IMR-90 (cell line): ENCODE measurements around the gene TMEM54. TPM values are rescaled to one million over a fixed set of nuclear protein-coding genes. Genes with fewer than 3 reads are reported as not detected.

Source experiments
- ATAC-seq: fragments of 200-7000 bp; cut with Tn5 transposase; 2 replicates; pipeline ENCODE4 v1.9.1; 2020; ENCODE audit warnings: low read depth, mild to moderate bottlenecking, moderate library complexity
- BruUV-seq: library from RNA; stranded (reverse); fragments of 400-500 nt; replicated peaks from 2 replicates; lab custom pipeline; 2021; lab: Mats Ljungman, UMichigan
- CTCF ChIA-PET: fragments of 300-600 bp; formaldehyde crosslinking; extraction: SDS; loops from one replicate; lab custom pipeline; 2021; ENCODE audit warnings: antibody characterized with exemption; lab: Yijun Ruan, JAX
- POLR2A ChIA-PET: fragments of 300-600 bp; sonication (Branson Sonifier 250); formaldehyde crosslinking; loops from one replicate; lab custom pipeline; 2022; ENCODE audit warnings: antibody characterized with exemption; ENCODE audit not compliant: unreplicated experiment; lab: Charles Lee
- DNase-seq: peaks from one replicate; pipeline ENCODE4 v3.0.0; 2013
- H2AFZ ChIP-seq: replicated peaks from 2 replicates; pipeline ENCODE3; 2013; ENCODE audit warnings: low read length, mild to moderate bottlenecking; ENCODE audit not compliant: poor library complexity
- H2AK5ac ChIP-seq: 2 replicates; pipeline ENCODE4 v1.6.1; 2013; ENCODE audit warnings: low read depth, low read length, inconsistent platforms
- H2AK9ac ChIP-seq: replicated peaks from 2 replicates; pipeline ENCODE3; 2013; ENCODE audit warnings: mild to moderate bottlenecking, low read depth, low read length, moderate library complexity; ENCODE audit not compliant: poor library complexity
- H2BK120ac ChIP-seq: 2 replicates; pipeline ENCODE4 v1.6.1; 2013; ENCODE audit warnings: low read depth, low read length, inconsistent platforms
- H2BK15ac ChIP-seq: 3 replicates; pipeline ENCODE4 v1.6.1; 2013; ENCODE audit warnings: low read depth, low read length, inconsistent platforms
- H2BK20ac ChIP-seq: 2 replicates; pipeline ENCODE4 v1.6.1; 2013; ENCODE audit warnings: low read depth, mild to moderate bottlenecking, inconsistent platforms, low read length, moderate library complexity
- H2BK5ac ChIP-seq: 2 replicates; pipeline ENCODE4 v1.6.1; 2013; ENCODE audit warnings: mild to moderate bottlenecking, low read depth, low read length, inconsistent platforms; ENCODE audit not compliant: poor library complexity, severe bottlenecking
- H3K14ac ChIP-seq: replicated peaks from 2 replicates; pipeline ENCODE4 v1.6.1; 2013; ENCODE audit warnings: low read depth, low read length, inconsistent platforms
- H3K18ac ChIP-seq: 2 replicates; pipeline ENCODE4 v1.6.1; 2013; ENCODE audit warnings: low read depth, low read length, control low read depth
- H3K23ac ChIP-seq: 2 replicates; pipeline ENCODE4 v1.6.1; 2013; ENCODE audit warnings: low read depth, low read length, inconsistent platforms
- H3K27ac ChIP-seq: 2 replicates; pipeline ENCODE4 v1.5.1; 2013; ENCODE audit warnings: mild to moderate bottlenecking, control low read depth, low read length; ENCODE audit not compliant: insufficient read depth
- H3K27me3 ChIP-seq: 2 replicates; pipeline ENCODE4 v1.6.1; 2013; ENCODE audit warnings: low read length; ENCODE audit not compliant: control insufficient read depth, insufficient read depth
- H3K36me3 ChIP-seq: 2 replicates; pipeline ENCODE4 v1.6.1; 2013; ENCODE audit warnings: low read length, mixed read lengths; ENCODE audit not compliant: control insufficient read depth, insufficient read depth
- H3K4ac ChIP-seq: 2 replicates; pipeline ENCODE4 v1.6.1; 2013; ENCODE audit warnings: low read depth, low read length, inconsistent platforms
- H3K4me1 ChIP-seq: 2 replicates; pipeline ENCODE4 v1.6.1; 2013; ENCODE audit warnings: low read length, mixed read lengths; ENCODE audit not compliant: control insufficient read depth, insufficient read depth
- H3K4me2 ChIP-seq: 2 replicates; pipeline ENCODE4 v1.6.1; 2013; ENCODE audit warnings: low read depth, mild to moderate bottlenecking, control low read depth, low read length, moderate library complexity
- H3K4me3 ChIP-seq: 2 replicates; pipeline ENCODE4 v1.5.1; 2013; ENCODE audit warnings: low read depth, mild to moderate bottlenecking, control low read depth, low read length, moderate library complexity; ENCODE audit not compliant: insufficient read depth
- H3K56ac ChIP-seq: 2 replicates; pipeline ENCODE4 v1.6.1; 2013; ENCODE audit warnings: low read length, inconsistent platforms; ENCODE audit not compliant: insufficient read depth; ENCODE audit errors: extremely low read depth
- H3K79me1 ChIP-seq, 2 experiments: 2 replicates each; pipeline ENCODE4 v1.6.1; 2013; ENCODE audit warnings: low read length in 2 of 2, inconsistent platforms in 1 of 2, low read depth in 1 of 2
- H3K9ac ChIP-seq: 2 replicates; pipeline ENCODE4 v1.6.1; 2013; ENCODE audit warnings: low read depth, low read length, control low read depth
- H3K9me1 ChIP-seq: 2 replicates; pipeline ENCODE4 v1.6.1; 2013; ENCODE audit warnings: low read length, inconsistent platforms; ENCODE audit not compliant: insufficient read depth
- H3K9me3 ChIP-seq: 2 replicates; pipeline ENCODE4 v1.6.1; 2013; ENCODE audit warnings: low read length; ENCODE audit not compliant: control insufficient read depth, insufficient read depth
- H4K20me1 ChIP-seq: 2 replicates; pipeline ENCODE4 v1.6.1; 2013; ENCODE audit warnings: low read length, inconsistent platforms; ENCODE audit not compliant: insufficient read depth
- H4K5ac ChIP-seq: 2 replicates; pipeline ENCODE4 v1.6.1; 2013; ENCODE audit warnings: mild to moderate bottlenecking, low read depth, low read length, control low read depth
- H4K8ac ChIP-seq, 2 experiments: 2 replicates each; pipeline ENCODE4 v1.6.1; 2013; ENCODE audit warnings: low read depth in 2 of 2, low read length in 2 of 2, control low read depth in 1 of 2, inconsistent platforms in 1 of 2
- H4K91ac ChIP-seq: 2 replicates; pipeline ENCODE4 v1.6.1; 2013; ENCODE audit warnings: low read depth, low read length, inconsistent platforms; ENCODE audit not compliant: insufficient read depth
- BHLHE40 ChIP-seq: fragments of 150-350 bp; IDR thresholded peaks from 2 replicates; pipeline ENCODE4 v1.6.1; 2016; ENCODE audit warnings: mild to moderate bottlenecking, low read depth, low read length
- CEBPB ChIP-seq: IDR thresholded peaks from 2 replicates; pipeline ENCODE4 v1.6.1; 2012; ENCODE audit warnings: low read depth, low read length, improper control_type of control experiment
- CHD1 ChIP-seq: IDR thresholded peaks from 2 replicates; pipeline ENCODE4 v1.6.1; 2012; ENCODE audit warnings: low read depth, low read length, improper control_type of control experiment
- FOS ChIP-seq: fragments of 150-350 bp; IDR thresholded peaks from 2 replicates; pipeline ENCODE4 v1.6.1; 2016; ENCODE audit warnings: low read depth, low read length
- MAFK ChIP-seq: IDR thresholded peaks from 2 replicates; pipeline ENCODE4 v1.6.1; 2012; ENCODE audit warnings: low read depth, low read length, improper control_type of control experiment
- MAZ ChIP-seq: IDR thresholded peaks from 2 replicates; pipeline ENCODE4 v1.6.1; 2012; ENCODE audit warnings: low read depth, mild to moderate bottlenecking, low read length, improper control_type of control experiment, moderate library complexity, borderline replicate concordance
- MXI1 ChIP-seq: IDR thresholded peaks from 2 replicates; pipeline ENCODE4 v1.6.1; 2012; ENCODE audit warnings: low read depth, mild to moderate bottlenecking, low read length, moderate library complexity, borderline replicate concordance
- NFE2L2 ChIP-seq: fragments of 150-350 bp; IDR thresholded peaks from 2 replicates; pipeline ENCODE4 v1.6.1; 2016; ENCODE audit warnings: low read depth, mild to moderate bottlenecking, low read length
- POLR2A ChIP-seq: IDR thresholded peaks from 2 replicates; pipeline ENCODE4 v1.6.1; 2012; ENCODE audit warnings: mild to moderate bottlenecking, low read depth, low read length
- RAD21 ChIP-seq: IDR thresholded peaks from 2 replicates; pipeline ENCODE4 v1.6.1; 2012; ENCODE audit warnings: low read length, improper control_type of control experiment
- RCOR1 ChIP-seq: IDR thresholded peaks from 2 replicates; pipeline ENCODE4 v1.6.1; 2012; ENCODE audit warnings: mild to moderate bottlenecking, low read length, improper control_type of control experiment; ENCODE audit not compliant: insufficient replicate concordance
- RFX5 ChIP-seq: IDR thresholded peaks from 2 replicates; pipeline ENCODE4 v1.8.0; 2012; ENCODE audit warnings: low read depth, mild to moderate bottlenecking, low read length, moderate library complexity
- WGBS, 2 experiments: methylation state at CpG; one replicate each; pipeline versions ENCODE4 v1.1.5 to v1.1.7; 2013; ENCODE audit warnings: missing lambda C conversion rate in 2 of 2; ENCODE audit not compliant: insufficient read length in 1 of 2; ENCODE audit errors: extremely low coverage in 2 of 2; 5-methylcytosine and 5-hydroxymethylcytosine counted together
- dilution Hi-C: fragments of 300-500 bp; cut with HindIII; formaldehyde crosslinking; loops from one replicate; pipeline ENCODE4 v1.14.3; 2018; ENCODE audit warnings: low sequenced_read_pairs; ENCODE audit not compliant: unreplicated experiment
- in situ Hi-C: fragments of 300-500 bp; cut with MboI; formaldehyde crosslinking; loops from 3 replicates; pipeline ENCODE4 v1.14.3; 2019; ENCODE audit warnings: low sequenced_read_pairs, inconsistent platforms, mixed read lengths
- intact Hi-C: fragments of 100-400 bp; cut with micrococcal nuclease; formaldehyde crosslinking; loops from 2 replicates; pipeline ENCODE4 v1.10.0; 2022
- polyA plus RNA-seq, 3 experiments: library from polyadenylated mRNA; depleted of rRNA; stranded (reverse); fragments of >200 nt; gene quantifications; 2 replicates each; pipeline ENCODE4 v1.2.3, GENCODE V29; 2012; ENCODE audit warnings: low replicate concordance in 1 of 3
- total RNA-seq: library from RNA; depleted of rRNA; stranded (reverse); fragments of >200 nt; gene quantifications from 2 replicates; pipeline ENCODE4 v1.2.3, GENCODE V29; 2012
- TF ChIP-seq, protein P1 (sequence below): conservative IDR thresholded peaks from 2 replicates; pipeline ENCODE4 v1.5.1; 2012; ENCODE audit warnings: mild to moderate bottlenecking, low read depth, low read length, improper control_type of control experiment
- TF ChIP-seq, protein P2 (sequence below): fragments of 150-350 bp; IDR thresholded peaks from 2 replicates; pipeline ENCODE4 v1.6.1; 2016; ENCODE audit warnings: low read depth, mild to moderate bottlenecking, low read length, moderate library complexity, borderline replicate concordance
- TF ChIP-seq, protein P3 (sequence below): fragments of 150-350 bp; IDR thresholded peaks from 2 replicates; pipeline ENCODE4 v1.6.1; 2017; ENCODE audit warnings: mild to moderate bottlenecking, antibody characterized with exemption, low read length, low read depth

Gene TMEM54
- total and polyA plus RNA-seq, 2 of the 4 experiments (the other 2 are of a cell fraction) = 25.5 to 75.2 TPM

DNA sequence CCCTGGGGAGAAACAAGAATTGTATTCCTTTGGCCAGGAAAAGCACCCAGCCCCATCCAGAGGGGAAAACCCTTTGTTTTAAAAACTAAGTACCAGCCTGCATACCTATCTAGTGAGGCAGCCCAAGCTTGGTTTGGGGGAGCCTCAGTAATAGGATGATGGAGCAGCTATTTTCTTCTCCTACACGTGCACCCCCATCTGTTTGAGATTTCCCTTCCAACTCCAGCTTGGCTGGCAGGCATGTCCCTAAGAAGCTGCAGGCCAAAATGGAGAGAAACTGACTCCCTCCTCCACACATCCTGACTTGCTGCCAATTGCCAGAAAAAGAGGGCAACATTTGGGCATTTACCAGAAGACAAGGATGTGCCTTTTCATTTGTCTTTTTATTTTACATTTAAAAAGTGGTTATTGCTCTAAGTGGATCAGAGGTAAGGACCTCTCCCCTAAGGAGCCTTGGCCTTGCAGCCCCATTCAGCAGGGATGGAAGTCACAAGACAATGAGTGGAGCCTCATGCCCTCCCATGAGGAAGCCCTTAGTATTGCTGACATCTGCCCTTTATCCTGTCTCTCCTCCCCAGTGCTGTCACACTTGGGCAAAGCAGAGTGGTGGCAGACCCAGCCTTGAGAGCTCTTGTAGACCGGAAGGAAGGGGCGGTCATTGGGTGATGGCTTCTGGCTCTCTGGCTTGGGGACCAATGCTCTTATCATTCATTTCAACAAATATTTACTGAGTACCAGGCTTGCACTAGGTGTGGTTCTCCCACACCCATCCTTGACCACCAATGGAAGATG lies 39.1 kb downstream of the TMEM54 start:
- Histone ChIP-seq H3K9me1 (peaks cover 11% of the 10 kb centered on the region; the same call in 1 of the 2 replicates), H2BK15ac (no peak overlapping the region), H2AK5ac (no peak overlapping the region), H3K23ac (no peak overlapping the region), H3K4ac (no peak overlapping the region), H3K14ac (no peak overlapping the region), H4K8ac (no peak overlapping the region), H2AFZ (no peak overlapping the region), H3K18ac (no peak overlapping the region), H3K79me1 (no peaks in the 10 kb centered on the region; a peak in 1 of 4 replicates), H3K4me1 (peaks cover 7% of the 10 kb centered on the region), H2BK120ac (no peak overlapping the region), H3K9ac (no peak overlapping the region), H3K9me3 (no peaks in the 10 kb centered on the region), H3K4me3 (no peak overlapping the region), H3K27me3 (no peaks in the 10 kb centered on the region), H4K91ac (no peak overlapping the region), H2BK20ac (no peak overlapping the region), H4K5ac (no peak overlapping the region), H3K4me2 (no peak overlapping the region), H3K56ac (no peak overlapping the region), H3K27ac (no peak overlapping the region), H4K20me1 (no peaks in the 10 kb centered on the region), H2BK5ac (no peak overlapping the region), H3K36me3 (peaks cover 18% of the 10 kb centered on the region), H2AK9ac (no peak overlapping the region)
- in situ Hi-C loops = no loop called here
- dilution Hi-C loops = no loop called here
- 90% methylated on average over 2 of the region's 3 CpGs; no CpG with 5 or more reads in 1 of the 2 experiments for WGBS, 2 experiments
- POLR2A ChIA-PET = no interaction called here
- CTCF ChIA-PET = interaction anchor here (0.8 to 1.5 kb wide), 2 partner anchors 13 to 25 kb away, joined by 3 read pairs; no protein-coding TSS in a partner anchor
- BruUV-seq = no TSS peak
- ATAC-seq = peak; percentile 76
- intact Hi-C loops = no loop called here
- peak; percentile 19 for DNase-seq
- TF ChIP-seq CHD1 (no peak), MAZ (no peak), MAFK (no peak), RFX5 (no peak), POLR2A (no peak), CEBPB (no peak), BHLHE40 (no peak), MXI1 (no peak), RCOR1 (no peak), RAD21 (no peak), FOS (no peak), NFE2L2 (no peak)
- TF ChIP-seq, protein P1, sequence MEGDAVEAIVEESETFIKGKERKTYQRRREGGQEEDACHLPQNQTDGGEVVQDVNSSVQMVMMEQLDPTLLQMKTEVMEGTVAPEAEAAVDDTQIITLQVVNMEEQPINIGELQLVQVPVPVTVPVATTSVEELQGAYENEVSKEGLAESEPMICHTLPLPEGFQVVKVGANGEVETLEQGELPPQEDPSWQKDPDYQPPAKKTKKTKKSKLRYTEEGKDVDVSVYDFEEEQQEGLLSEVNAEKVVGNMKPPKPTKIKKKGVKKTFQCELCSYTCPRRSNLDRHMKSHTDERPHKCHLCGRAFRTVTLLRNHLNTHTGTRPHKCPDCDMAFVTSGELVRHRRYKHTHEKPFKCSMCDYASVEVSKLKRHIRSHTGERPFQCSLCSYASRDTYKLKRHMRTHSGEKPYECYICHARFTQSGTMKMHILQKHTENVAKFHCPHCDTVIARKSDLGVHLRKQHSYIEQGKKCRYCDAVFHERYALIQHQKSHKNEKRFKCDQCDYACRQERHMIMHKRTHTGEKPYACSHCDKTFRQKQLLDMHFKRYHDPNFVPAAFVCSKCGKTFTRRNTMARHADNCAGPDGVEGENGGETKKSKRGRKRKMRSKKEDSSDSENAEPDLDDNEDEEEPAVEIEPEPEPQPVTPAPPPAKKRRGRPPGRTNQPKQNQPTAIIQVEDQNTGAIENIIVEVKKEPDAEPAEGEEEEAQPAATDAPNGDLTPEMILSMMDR = no peak
- TF ChIP-seq, protein P2, sequence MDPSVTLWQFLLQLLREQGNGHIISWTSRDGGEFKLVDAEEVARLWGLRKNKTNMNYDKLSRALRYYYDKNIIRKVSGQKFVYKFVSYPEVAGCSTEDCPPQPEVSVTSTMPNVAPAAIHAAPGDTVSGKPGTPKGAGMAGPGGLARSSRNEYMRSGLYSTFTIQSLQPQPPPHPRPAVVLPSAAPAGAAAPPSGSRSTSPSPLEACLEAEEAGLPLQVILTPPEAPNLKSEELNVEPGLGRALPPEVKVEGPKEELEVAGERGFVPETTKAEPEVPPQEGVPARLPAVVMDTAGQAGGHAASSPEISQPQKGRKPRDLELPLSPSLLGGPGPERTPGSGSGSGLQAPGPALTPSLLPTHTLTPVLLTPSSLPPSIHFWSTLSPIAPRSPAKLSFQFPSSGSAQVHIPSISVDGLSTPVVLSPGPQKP = no peak
- TF ChIP-seq, protein P3, sequence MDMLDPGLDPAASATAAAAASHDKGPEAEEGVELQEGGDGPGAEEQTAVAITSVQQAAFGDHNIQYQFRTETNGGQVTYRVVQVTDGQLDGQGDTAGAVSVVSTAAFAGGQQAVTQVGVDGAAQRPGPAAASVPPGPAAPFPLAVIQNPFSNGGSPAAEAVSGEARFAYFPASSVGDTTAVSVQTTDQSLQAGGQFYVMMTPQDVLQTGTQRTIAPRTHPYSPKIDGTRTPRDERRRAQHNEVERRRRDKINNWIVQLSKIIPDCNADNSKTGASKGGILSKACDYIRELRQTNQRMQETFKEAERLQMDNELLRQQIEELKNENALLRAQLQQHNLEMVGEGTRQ = no peak
